ENCODE measurements around the gene ZBTB6. TPM values are rescaled to one million over a fixed set of nuclear protein-coding genes. Genes with fewer than 3 reads are reported as not detected.
A peak's percentile ranks its signal among the peaks of the same experiment; 100 is the strongest.

The ZBTB6 gene
- total and polyA plus RNA-seq, 9 of the 15 experiments (the other 6 are each of a cell fraction or from before 2014, with no cell fraction given) = 1.4 to 7.2 (median 5.3) TPM

DNA sequence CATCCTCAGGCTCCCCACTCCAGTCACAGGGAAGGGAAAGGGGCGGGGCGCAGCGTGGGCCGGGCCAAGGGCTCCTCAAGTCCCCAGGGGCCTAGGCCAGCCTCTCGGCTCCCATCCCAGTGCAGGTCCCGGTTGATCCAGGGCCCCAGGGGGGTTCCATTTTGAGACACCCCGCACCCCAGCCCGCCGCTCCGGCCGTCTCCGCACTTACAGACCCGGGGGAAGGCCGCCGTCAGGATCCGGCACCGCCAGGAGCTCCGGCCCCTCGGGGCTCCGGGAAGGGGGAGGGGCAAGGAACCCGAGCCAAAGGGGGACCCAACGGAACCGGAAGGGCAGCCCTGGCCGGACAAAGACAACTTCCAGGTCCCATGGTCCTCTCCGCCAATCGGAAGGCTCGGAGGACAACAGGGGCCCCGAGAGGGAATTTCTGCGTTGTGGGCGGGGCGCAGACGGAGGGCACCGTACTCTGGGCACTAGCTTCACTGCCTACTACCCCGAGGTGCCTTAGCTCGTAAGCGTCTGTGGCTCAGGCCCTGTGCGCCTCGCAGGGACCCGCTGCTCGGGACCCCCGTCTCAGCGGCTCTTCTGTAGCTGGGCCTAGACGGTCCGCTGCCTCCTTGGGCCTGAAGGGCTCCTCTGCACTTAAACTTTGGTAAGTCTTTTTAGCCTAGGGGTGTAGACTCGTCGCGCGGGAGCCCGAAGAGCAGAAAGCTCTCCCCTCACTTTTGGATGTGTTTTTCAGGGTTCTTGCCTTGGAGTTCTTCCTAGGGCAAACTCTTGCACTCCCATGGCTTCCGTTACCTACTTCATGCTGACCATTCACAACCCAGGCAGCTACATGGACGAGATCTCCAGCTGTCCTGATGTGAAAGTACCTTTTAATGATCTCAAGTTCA lies 18.4 kb upstream of the ZBTB6 start, which contains the start of gene ZBTB26 (continued):
- TF ChIP-seq RAD21 (CRISPR knock-in tag; conservative IDR thresholded peaks at IDR 0.05 in 1 of 2, IDR thresholded peaks at IDR 0.05 in 1 of 2) (no peak), CXXC5 (CRISPR knock-in tag; IDR thresholded peaks at IDR 0.05) (peak; percentile 71), MBD2 (IDR thresholded peaks at IDR 0.05; ENCODE audit: borderline replicate concordance, low read depth) (peak; percentile 52; the same call in 1 of the 2 replicates), RFX5 (IDR thresholded peaks at IDR 0.05; ENCODE audit: low read depth, low read length) (no peak), ZNF589 (CRISPR knock-in tag; IDR thresholded peaks at IDR 0.05; ENCODE audit: low read depth) (no peak), MCM7 (IDR thresholded peaks at IDR 0.05) (no peak), ZNF253 (CRISPR knock-in tag; conservative IDR thresholded peaks at IDR 0.05) (no peak), NCOR1 (IDR thresholded peaks at IDR 0.05) (no peak), MYC (IDR thresholded peaks at IDR 0.05; ENCODE audit: low read depth, low read length) (peak; percentile 54; the same call in 1 of the 2 replicates), MYC (CRISPR knock-in tag; IDR thresholded peaks at IDR 0.05; ENCODE audit: borderline replicate concordance, low read depth) (0 out of 2 replicates have a peak, but pooled peaks have one; percentile 48), TOE1 (IDR thresholded peaks at IDR 0.05; ENCODE audit: borderline replicate concordance) (peak; percentile 86), TOE1 (CRISPR knock-in tag; IDR thresholded peaks at IDR 0.05; ENCODE audit: borderline replicate concordance, low read depth) (no peak)
- TF ChIP-seq, protein P1, sequence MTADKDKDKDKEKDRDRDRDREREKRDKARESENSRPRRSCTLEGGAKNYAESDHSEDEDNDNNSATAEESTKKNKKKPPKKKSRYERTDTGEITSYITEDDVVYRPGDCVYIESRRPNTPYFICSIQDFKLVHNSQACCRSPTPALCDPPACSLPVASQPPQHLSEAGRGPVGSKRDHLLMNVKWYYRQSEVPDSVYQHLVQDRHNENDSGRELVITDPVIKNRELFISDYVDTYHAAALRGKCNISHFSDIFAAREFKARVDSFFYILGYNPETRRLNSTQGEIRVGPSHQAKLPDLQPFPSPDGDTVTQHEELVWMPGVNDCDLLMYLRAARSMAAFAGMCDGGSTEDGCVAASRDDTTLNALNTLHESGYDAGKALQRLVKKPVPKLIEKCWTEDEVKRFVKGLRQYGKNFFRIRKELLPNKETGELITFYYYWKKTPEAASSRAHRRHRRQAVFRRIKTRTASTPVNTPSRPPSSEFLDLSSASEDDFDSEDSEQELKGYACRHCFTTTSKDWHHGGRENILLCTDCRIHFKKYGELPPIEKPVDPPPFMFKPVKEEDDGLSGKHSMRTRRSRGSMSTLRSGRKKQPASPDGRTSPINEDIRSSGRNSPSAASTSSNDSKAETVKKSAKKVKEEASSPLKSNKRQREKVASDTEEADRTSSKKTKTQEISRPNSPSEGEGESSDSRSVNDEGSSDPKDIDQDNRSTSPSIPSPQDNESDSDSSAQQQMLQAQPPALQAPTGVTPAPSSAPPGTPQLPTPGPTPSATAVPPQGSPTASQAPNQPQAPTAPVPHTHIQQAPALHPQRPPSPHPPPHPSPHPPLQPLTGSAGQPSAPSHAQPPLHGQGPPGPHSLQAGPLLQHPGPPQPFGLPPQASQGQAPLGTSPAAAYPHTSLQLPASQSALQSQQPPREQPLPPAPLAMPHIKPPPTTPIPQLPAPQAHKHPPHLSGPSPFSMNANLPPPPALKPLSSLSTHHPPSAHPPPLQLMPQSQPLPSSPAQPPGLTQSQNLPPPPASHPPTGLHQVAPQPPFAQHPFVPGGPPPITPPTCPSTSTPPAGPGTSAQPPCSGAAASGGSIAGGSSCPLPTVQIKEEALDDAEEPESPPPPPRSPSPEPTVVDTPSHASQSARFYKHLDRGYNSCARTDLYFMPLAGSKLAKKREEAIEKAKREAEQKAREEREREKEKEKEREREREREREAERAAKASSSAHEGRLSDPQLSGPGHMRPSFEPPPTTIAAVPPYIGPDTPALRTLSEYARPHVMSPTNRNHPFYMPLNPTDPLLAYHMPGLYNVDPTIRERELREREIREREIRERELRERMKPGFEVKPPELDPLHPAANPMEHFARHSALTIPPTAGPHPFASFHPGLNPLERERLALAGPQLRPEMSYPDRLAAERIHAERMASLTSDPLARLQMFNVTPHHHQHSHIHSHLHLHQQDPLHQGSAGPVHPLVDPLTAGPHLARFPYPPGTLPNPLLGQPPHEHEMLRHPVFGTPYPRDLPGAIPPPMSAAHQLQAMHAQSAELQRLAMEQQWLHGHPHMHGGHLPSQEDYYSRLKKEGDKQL (CRISPR knock-in tag; IDR thresholded peaks at IDR 0.05; ENCODE audit: borderline replicate concordance) = no peak
